GM12891 (cell line): ENCODE results near the gene MYO5B.

Source experiments
- POLR2A ChIP-seq: IDR thresholded peaks from 2 replicates; pipeline ENCODE4 v1.6.1; 2011; ENCODE audit warnings: low read depth, low read length, control low read depth
- POLR2AphosphoS5 ChIP-seq: IDR thresholded peaks from 2 replicates; pipeline ENCODE4 v1.6.1; 2011; ENCODE audit warnings: low read depth, low read length, control low read depth

- TF ChIP-seq POLR2AphosphoS5 (no peak), POLR2A (no peak)
Observed at GRCh38 chr18:50042611-50043010, 152.3 kb downstream of the MYO5B start.
